ENCODE results near the gene TOMM5. TPM values are rescaled to one million over a fixed set of nuclear protein-coding genes. Genes with fewer than 3 reads are reported as not detected.

The TOMM5 gene
- total and polyA plus RNA-seq, 2 of the 13 experiments (the other 11 are each of a cell fraction or from before 2014, with no cell fraction given): 147 to 315 TPM

GRCh38 chr9:37562826-37563225, 29.6 kb downstream of the TOMM5 start (continued):
- TF ChIP-seq RERE (CRISPR knock-in tag; IDR thresholded peaks at IDR 0.05; ENCODE audit: low read depth) (no peak), ASH2L (IDR thresholded peaks at IDR 0.05; ENCODE audit: insufficient read length, low read depth, low read length) (no peak)

- intact Hi-C loops (cut with micrococcal nuclease; ENCODE audit: unreplicated experiment) (no loop called here), in situ Hi-C loops (cut with HindIII; ENCODE audit: extremely low pct_ligation_motif_present, low pct_unique_long_range_greater_than_20kb) (no loop called here)
- H3K27me3 ChIP-seq (ENCODE audit: control insufficient read depth in 1 of 2, insufficient read depth in 2 of 2, low read length in 2 of 2): no peaks in the 10 kb centered on the region
- POLR2A ChIA-PET: no interaction called here
- no peaks in the 10 kb centered on the region; a peak in 1 of 5 replicates for H3K36me3 ChIP-seq (replicated peaks in 1 of 2; ENCODE audit: control insufficient read depth in 1 of 2, insufficient read depth in 2 of 2, low read length in 2 of 2)
- whole genome bisulfite sequencing (ENCODE audit: low lambda C conversion rate): 73% methylated on average over 2 of the region's 2 CpGs
- peaks cover 11% of the 10 kb centered on the region for H3K9me3 ChIP-seq (ENCODE audit: low read length)
- no peak overlapping the region for H3K4me3 ChIP-seq (replicated peaks in 1 of 3; ENCODE audit: insufficient read depth in 1 of 3, low read depth in 2 of 3, low read length in 3 of 3)
- no TSS peak for BruUV-seq (replicated peaks)
- CTCF ChIA-PET (ENCODE audit: low intra/inter-chr PET ratio, low total read pairs): no interaction called here
- no peak overlapping the region for H2AFZ ChIP-seq (ENCODE audit: low read length)
- ATAC-seq (no peak), DNase-seq (ENCODE audit: low spot score) (no peak), FAIRE-seq (no peak)
- no peak overlapping the region for H3K9ac ChIP-seq (ENCODE audit: insufficient read depth, low read depth, low read length)
- peaks cover 8% of the 10 kb centered on the region; the same call in 1 of the 2 replicates for H3K4me1 ChIP-seq (ENCODE audit: insufficient read depth, low read length)
- no peak overlapping the region for H3K4me2 ChIP-seq (ENCODE audit: low read depth, low read length)
- no peaks in the 10 kb centered on the region for H3K79me2 ChIP-seq (ENCODE audit: insufficient read depth, low read length)
- no peak for TF ChIP-seq ZSCAN5A (CRISPR knock-in tag; IDR thresholded peaks at IDR 0.05; ENCODE audit: borderline replicate concordance)
- TF ChIP-seq ZBTB42 (CRISPR knock-in tag; IDR thresholded peaks at IDR 0.05): no peak
- no peak for TF ChIP-seq ZKSCAN8 (CRISPR knock-in tag; IDR thresholded peaks at IDR 0.05; ENCODE audit: borderline replicate concordance)
- no peak for TF ChIP-seq ZC3H13 (CRISPR knock-in tag; IDR thresholded peaks at IDR 0.05)
- TF ChIP-seq ZNF672 (CRISPR knock-in tag; IDR thresholded peaks at IDR 0.05): no peak
- TF ChIP-seq ZNF121 (CRISPR knock-in tag; IDR thresholded peaks at IDR 0.05): no peak
- no peak for TF ChIP-seq KDM4B (CRISPR knock-in tag; IDR thresholded peaks at IDR 0.05)
- TF ChIP-seq PHF20 (CRISPR knock-in tag; IDR thresholded peaks at IDR 0.05): no peak
- TF ChIP-seq ZNF441 (CRISPR knock-in tag; IDR thresholded peaks at IDR 0.05; ENCODE audit: borderline replicate concordance): no peak
- no peak for TF ChIP-seq IRX3 (CRISPR knock-in tag; IDR thresholded peaks at IDR 0.05; ENCODE audit: borderline replicate concordance, low read depth)
- no peak for TF ChIP-seq ATAD3A (CRISPR knock-in tag; IDR thresholded peaks at IDR 0.05)
- no peaks in the 10 kb centered on the region for H4K20me1 ChIP-seq (ENCODE audit: insufficient read depth, low read length)
- H3K27ac ChIP-seq (ENCODE audit: extremely low read length, insufficient read depth, low read length): no peak overlapping the region
Observed at GRCh38 chr9:37561682-37562081, 30.7 kb downstream of the TOMM5 start.

Data from HepG2 (cell line).